ENCODE data around the gene CCDC197.

Gene CCDC197

DNA sequence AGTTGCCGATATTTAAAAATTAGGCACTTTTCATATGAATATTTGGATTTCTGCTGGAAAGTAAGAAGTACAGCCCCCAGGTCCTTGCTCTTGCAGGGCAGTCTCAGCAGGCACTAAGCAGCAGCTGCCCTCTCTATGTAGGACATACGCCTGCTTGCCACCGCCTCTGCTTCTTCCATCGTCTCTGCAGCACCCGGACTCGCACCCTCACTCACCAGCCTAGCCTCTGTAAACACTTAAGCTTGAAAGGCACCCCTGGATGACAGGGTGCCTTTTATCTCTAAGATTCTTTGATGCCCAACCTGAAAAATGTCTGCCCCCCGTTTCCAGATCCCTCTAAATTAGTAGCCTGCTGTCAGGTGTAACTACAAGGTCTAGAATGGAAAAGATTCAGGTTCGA, 48.0 kb downstream of the CCDC197 start:
- DNase-seq, result no peak

DNA sequence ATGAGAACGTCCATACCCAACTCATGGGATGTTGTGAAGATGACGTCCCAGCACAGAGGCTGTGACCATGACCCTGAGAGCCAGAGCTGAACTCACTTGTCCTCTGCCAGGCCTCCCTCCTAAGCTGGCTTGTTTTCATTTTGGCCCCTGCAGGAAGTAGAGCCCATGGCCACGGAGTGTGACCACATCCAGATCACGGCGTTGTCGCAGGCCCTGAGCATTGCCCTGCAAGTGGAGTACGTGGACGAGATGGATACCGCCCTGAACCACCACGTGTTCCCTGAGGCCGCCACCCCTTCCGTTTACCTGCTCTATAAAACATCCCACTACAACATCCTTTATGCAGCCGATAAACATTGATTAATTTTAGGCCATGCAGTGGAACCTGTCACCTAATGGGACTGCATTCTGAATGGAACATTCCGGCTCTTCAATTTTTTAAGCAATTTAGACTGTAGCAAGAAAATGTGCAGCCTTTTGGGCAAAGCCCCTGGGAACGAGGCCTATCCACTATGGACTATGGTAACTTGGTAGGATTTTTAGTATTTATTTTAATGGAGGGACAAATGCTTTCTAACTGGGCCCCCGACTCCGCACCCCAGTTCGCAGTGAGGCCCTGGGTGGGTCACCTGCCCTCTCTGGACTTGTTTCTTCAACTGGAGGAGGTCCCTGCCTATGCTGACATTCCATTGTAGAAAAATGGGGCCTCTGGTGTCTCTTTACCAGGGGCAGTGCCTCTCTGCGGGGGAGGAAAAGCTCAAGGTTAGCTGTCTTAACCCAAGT, 48.7 kb downstream of the CCDC197 start:
- peak; percentile 45 for DNase-seq

DNA sequence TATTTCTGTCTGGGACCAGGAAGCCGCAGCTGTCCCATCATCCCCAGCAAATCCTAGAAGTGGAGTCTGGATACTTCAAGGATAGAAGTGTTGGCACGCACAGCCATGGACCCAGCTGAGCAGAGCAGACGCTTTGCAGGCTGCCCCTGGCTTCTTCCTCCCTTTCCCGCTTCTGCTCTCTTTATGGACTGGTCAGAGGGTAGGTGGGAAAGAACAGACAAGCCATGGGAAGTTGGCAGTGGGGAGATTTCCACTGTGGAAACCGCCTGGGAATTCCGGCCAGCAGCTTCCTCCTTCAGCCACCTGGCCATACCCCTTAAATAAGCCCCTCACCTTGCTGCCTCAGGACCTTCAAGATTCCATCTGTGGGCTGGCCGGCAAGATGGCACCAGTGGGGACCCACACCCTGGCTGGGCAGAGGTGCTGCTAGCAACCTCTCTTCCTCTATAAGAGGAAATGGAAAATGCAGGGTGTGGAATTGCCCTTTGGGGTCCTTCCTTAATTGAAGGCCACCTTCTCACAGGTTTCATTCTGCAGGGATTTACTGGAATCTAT, 49.7 kb downstream of the CCDC197 start:
- peak; percentile 42 for DNase-seq

DNA sequence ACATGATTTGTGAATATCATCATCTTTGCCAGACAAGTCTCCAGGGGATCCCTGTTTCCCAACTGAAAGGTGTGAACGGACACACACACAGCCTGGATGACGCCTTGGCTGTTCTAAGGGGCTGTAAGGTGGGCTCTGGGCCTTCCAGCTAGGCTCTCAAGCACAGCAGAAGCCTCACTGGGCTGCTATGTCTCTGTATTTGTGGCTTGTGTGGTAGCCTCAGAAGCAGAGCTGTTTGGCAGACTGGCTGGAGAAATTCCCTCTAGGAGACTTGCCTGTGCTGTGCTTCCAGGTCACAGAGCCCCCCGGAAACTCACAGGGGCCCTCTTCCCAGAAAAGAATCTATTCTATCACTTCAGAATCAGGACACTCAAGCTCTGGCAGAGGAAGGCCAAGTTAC, 50.5 kb downstream of the CCDC197 start:
- DNase-seq, result no peak

DNA sequence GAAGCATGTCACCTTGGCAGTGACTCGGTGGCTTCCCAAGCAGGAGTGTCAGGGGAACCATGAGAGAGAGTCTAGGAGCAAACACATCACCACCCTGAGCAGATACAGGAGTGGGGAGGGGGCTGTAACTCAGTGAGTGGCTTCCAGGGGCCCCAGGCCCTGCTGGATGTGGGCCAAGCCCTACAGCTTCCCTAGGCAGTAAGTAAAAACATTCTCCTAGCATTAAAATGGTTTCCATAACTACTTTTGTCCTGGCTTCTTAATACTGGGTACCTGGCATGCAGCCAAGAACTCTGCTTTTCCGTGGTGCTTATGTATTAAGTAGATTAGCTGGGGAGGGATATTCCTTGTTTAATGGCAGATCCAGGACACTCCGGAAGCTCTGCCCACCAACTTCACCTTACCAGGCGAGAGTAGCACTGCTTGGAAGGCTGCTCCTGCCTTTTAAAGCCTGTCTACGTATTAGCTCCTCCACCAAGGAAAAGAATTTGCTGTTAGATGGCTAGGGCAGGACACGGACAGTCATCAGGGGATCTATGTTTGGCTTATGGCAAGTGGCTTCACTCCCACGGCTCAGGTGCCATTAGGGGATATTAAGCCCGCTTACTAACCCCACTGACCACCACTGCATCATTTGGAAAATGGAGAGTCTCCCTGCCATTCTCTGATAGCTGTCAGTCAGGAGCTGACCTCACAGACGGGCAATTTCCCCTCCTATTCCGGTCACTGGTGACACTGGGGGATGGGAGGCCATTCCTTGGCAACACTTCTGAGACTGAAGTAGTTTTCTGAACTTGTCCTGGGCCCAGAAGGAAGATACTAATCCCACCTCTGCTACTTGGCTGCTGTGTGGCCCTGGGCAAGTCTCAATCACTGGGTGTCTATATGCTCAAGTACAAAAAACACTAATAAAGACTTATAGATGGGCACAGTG, 51.9 kb downstream of the CCDC197 start:
- DNase-seq, result peak; percentile 21

DNA sequence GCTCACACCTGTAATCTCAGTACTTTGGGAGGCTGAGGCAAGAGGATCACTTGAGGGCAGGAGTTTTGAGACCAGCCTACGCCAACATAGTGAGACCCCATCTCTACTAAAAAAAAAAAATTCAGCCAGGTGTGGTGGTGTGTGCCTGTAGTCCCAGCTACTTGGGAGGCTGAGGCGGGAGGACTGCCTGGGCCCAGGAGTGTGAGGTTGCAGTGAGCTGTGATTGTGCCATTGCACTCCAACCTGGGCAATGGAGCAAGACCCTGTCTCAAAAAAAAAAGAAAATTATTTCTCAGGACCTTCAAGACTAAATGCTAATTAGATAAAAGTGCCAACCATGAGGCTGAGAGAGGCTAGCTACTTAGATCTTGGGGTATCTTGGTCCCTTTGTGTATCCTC, 52.5 kb downstream of the CCDC197 start:
- DNase-seq, result no peak

DNA sequence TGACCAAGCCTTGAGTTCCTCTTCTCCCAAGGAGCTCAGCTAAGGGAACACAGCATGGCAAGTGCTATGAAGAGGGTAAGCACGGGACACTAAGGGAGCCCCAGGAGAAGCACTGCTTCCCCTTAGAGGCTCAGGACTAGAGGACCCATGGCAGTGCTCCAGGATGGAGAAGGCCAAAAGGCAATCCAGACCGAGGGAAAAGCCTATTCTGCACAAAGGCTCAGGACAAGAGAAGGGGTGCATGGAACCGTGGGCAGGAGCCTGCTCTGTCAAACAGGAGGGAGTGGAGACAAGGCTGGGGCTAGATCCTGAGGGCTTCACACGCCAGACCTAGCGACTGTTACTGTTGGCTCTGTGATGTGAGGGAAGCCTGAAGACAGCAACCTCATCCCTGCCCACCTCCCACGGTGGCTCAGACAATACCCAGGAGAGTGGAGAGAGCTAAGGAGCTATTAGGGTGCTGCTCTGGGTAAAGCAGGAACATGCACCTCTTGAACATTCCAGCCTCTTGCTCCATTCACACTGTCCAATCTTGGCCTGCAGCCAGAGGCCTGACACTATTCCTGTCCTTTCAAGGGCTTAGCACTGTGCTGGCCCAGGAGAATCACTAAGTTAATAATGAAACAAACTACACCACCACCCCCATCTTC, 53.3 kb downstream of the CCDC197 start:
- DNase-seq, result peak; percentile 12

DNA sequence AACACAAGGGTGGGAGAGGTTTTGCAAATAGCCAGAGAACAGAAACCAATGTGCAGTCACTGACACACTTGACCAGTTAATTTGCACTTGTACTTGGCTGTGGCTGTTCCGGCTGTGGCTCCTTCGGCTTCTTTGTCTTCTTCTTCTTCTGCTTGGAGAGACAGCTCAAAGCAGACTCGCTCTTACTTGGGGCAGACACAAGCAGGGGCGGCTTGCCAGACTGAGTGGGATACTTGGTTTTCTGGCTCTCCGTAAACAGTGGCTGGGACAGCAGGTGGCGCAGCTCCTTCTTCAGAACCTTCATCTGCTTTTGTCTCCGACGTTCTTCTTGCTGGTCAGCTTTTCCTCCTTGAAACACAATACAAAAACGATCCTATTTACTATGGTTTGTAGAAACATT, 54.0 kb downstream of the CCDC197 start:
- DNase-seq, result peak; percentile 55

DNA sequence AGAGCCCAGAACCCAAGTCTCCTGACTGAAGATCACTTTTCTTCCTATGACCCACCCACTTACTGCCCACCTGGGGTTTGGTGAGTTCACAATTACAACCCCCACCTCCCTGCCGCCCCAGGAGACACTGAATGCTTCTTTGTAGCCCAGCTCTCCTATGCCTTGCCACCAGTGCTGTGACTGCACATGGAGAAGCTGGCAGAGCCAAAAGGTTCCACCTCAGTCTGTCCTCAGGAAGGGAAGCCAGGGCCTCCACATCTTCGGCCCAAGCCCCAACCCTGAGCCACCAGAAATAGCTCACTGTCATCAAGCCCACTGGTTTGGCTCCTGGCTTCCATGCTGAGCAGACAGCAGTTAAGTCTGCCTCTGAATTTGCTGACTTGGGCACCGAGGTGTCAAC, 54.7 kb downstream of the CCDC197 start:
- DNase-seq, result peak; percentile 32

DNA sequence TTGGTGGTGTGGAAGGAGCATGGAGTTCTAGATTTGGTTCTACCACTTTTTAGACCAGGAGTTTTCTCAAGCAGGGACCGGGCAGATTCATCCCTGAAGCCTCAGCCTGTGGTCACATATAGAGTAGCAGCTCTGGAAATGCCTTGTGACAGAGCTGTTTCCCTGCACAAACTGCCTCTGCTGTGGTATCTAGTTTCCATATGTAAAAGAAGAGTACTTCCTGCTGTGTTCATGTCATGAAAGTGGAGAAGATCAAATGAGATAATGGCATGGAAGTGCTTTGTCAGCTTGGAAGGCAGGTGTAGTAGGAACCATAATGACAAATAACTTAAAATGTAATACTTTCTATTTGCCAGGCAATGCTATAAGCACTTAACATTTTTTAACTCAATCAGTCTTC, 55.1 kb downstream of the CCDC197 start:
- no peak for DNase-seq

DNA sequence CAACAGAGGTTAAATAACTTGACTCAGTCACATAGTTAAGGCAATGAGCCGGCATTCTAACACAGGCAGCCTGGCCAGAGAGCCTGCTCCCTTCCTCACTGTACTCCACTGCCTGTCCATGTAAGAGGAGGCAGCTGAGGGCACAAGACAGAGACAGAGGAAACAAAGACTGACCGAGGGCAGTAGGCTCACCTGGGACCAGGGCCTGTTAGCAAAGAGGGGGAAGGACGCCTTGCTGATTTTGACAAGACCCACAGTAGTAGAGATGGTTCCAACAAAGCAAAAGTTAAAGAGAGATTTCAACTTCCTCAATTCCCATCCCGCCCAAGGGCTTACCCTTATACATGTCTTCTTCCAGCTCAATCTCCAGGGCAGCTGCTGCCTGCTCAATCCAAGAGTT, 55.6 kb downstream of the CCDC197 start:
- DNase-seq, result peak; percentile 41

DNA sequence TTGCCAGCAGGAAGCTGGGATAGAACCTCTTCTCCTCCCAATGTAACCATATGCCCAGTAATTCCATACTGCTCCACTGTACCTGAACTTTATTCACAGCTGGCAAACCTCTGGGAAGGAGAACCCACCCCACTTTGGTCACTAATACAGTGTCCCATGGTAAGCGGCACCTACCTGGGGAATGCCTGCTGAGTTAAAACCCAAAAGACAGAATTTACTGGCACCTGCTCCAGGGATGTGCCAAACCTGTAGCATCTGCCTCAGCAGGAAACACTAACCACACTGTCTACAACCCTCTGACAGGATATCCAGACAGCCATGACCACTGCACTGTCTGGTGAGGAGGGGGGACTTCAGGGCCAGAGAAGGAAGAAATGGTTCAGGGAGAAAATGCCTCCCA, 57.3 kb downstream of the CCDC197 start:
- peak; percentile 12 for DNase-seq

DNA sequence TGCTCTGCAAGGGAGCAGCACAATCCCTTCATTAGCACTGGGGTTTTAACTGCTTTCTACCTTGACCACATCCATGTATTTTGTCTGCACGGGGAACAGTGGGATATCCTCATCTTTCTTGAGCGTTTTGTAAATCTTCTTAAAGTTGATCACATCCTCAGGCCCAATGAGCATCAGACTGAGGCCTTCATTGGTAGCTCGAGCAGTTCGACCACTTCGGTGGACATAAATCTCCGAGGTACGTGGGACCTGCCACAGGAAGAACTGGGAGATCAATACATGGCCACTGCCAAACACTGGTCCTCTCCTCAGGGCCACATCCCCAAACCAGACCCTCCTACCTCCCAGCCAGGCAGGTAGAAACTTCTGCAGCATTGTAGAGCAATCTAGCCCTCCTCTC, 57.8 kb downstream of the CCDC197 start:
- no peak for DNase-seq

DNA sequence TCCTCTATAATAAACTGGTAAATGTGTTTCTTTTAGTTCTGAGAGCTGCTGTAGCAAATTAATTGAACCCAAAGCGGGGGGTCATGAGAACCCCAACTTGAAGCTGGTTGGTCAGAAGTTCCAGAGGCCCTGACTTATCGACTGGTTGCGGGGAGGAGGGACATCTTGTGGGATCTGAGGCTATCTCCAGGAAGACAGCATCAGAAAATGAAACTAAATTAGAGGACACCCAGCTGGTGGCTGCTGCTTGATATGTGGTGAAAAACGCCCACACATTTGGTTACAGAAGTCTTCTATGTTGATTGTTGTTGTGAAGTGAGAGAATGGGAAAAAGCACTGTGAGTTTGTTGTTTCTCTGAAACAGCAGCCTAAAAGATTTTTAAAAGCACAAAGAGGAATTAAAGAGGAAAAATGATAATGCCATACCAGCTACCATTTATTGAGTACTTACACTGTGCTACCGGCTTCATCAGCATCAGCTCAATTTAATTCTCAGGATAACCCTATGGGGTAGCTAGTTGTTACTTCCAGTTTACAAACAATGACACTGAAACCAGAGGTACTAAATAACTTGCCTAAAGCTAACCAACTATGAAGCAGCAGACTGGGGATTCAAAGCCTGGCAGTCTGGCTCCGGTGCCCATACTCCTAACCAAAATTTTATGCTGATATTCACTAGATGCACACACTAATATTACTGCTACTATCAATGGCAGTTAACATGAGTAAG, 59.6 kb downstream of the CCDC197 start:
- DNase-seq, result no peak

DNA sequence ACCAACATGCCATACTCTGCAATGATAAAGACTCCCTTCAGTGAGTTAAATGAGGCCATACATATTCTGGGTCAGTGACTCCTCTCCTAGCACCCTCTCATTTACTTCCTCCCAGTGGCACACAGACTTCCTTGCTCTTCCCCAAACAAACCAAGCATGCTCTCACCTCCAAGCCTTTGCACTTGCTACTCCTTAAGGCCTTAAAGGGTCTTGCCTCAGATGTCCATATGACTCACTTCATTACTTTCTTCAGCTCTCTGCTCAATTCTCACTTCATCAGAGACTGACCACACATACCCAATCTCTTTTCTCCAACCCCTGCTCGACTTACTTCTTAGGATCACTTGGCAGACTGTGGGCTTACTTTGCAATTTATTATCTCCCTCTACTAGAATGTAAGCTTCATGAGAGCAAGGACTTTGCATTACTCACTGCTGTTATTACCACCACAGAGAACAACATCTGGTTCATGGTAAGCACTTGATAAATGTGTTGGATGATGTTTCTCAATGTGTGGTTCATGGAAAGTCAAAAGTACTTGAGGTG, 61.1 kb downstream of the CCDC197 start:
- peak; percentile 13 for DNase-seq
